HG03097 (cell line): ENCODE measurements around the gene SLC4A2.

Experiments used
- ATAC-seq: cut with Tn5 transposase; IDR thresholded peaks from one replicate; pipeline ENCODE4 v1.9.1; 2021; ENCODE audit not compliant: unreplicated experiment, low FRiP score

The SLC4A2 gene

DNA sequence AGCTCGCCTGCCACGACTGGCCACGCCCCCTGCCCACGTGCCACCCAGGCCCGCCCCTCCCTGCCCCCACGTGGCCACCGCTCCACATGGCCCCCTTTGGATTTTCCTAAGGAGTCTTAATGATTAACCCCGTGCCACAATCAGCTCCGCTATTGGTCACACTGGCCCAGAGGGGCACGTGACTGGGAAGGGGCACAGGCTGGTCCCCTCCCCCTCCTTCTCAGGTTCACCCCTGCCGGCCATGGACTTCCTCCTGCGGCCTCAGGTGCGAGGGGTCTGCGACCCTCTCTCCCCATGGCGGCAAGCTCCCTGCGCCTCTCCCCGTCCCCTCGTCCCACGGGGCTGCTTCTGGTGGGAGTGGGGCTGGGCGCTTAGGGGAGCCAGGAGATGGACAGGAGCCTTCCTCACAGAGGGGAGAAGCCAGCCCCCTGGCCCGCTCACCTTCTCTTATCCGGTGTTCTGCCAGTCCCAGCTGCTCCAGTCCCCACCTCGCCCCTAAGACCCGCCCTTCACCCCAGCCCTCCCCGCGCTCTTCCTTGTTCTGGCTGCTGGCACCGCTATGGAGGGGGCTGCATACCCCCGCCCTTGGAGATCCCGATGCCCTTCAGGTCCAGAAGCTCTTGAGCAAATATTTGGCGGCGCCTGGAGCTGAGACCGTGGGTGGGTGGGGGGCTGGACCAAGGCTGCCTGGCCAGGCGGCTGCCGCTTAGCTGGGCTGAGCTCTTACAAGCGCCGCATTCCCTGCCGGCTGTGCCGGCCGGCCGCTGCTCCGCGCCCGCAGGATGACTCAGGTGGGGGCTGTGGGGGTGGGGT is 3.2 kb downstream of the SLC4A2 start:
- ATAC-seq, result no peak

GRCh38 chr7:151063212-151063561 is 3.8 kb downstream of the SLC4A2 start:
- ATAC-seq, result no peak

- no peak for ATAC-seq
Observed at GRCh38 chr7:151064454-151064853, 5.1 kb downstream of the SLC4A2 start.

DNA sequence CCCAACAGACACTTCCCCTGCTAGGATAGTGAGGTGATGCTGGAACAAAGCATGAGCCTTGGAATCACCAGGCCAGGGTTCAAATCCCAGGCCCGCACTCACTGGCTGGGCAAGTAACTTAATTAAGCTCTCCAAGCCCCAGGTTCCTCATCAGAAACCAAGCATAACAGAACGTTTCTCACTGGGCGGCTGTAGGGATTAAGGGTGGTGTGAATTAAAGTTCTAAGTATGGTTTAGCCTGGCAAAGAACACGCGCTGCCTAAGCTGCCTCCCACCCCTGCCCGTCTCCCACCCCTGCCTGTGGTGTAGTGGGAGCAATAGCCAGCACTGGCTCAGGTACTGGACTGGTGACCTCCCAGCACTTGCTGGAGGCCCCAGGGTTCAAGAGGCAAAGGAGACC is 5.6 kb downstream of the SLC4A2 start:
- ATAC-seq, result no peak

DNA sequence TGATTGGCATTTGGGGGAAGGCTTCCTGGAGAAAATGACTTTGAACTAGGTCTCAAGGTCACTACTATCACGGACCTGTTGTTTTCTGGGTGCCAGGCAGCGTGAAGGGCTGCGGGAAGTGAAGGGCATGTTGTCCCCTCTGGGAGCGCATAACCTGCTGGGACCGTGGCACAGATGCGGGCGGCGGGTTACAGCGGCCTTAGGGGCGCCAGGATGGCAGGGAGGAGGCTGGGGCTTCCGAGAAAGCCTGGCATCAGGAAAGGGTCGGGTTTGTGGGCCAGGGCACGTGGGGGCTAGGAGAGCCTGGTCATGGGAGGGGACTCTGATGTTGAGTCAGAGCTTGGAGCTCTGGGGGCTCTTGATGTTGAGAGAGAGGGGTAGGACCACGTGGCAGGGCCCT is 6.1 kb downstream of the SLC4A2 start:
- no peak for ATAC-seq

DNA sequence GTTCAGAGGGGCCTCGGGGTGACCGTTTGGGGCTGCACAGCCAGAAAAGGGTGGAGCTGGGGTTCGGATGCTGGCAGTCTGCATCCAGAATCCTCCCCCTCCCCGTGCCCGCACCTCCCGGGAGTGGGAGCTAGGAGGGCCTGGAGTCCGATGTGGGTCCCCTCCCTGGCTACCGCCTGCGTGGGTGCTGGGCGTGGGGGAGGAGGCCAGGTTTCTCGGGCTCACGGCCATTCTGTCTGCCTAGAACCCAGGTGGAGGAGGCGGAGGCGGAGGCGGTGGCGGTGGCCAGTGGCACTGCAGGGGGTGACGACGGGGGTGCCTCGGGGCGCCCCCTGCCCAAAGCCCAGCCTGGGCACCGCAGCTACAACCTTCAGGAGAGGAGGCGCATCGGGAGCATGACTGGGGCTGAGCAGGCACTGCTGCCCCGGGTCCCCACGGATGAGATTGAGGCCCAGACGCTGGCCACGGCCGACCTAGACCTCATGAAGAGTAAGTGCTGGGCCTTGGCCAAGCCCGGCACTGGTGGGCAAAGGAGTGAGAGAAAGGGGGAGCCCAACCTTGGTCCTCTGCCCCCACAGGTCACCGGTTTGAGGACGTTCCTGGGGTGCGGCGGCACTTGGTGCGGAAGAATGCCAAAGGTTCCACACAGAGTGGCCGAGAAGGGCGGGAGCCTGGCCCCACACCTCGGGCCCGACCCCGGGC is 7.0 kb downstream of the SLC4A2 start:
- no peak for ATAC-seq

DNA sequence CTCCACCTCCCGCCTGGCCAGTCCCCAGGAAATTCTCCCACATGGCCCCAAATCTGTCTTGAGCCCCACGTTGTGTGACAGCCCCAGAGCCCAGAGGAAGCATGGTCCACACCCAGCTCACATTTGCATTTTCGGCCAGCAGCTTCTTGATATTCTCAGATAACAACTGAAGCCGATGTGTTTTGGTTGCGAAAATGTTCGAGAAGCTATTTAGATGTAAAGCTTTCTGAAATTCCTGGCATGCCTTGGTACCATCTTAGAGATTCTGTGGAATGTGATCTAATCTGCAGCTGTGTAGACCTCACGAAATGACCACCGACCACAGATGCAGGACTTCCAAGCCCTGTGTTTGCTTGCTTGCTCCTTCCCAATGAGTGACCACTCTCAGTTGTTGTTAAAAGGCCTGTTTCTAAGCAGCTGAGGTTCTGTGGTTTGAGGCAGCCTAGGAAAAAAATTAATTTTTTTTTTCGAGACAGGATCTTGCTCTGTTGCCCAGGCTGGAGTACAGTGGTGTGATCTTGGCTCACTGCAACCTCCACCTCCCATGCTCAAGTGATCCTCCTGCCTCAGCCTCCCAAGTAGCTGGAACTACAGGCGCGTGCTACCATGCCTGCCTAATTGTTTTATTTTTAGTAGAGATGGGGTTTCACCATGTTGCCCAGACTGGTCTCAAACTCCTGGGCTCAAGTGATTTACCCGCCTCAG is 8.8 kb downstream of the SLC4A2 start:
- ATAC-seq, result no peak

DNA sequence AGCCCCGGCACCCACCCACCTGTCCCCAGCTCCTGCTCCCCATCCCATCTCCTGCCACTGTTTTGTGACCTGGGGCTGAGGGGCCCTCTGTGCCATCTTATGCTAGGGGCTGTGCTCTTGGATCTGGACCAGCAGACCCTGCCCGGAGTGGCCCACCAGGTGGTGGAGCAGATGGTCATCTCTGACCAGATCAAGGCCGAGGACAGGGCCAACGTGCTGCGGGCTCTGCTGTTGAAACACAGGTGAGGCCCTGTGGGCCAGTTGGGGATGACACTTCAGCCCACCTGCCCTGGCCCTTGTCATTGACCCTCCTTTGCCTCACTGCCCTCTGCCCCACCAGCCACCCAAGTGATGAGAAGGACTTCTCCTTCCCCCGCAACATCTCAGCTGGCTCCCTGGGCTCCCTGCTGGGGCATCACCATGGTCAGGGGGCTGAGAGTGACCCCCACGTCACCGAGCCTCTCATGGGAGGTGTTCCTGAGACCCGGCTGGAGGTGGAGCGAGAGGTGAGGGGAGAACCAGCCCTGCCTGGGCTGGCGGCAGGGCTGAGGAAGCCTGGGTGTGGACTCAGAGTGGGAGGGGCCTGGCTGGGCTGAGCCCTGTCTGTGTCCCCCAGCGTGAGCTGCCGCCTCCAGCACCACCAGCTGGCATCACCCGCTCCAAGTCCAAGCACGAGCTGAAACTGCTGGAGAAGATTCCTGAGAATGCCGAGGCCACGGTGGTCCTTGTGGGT is 10.6 kb downstream of the SLC4A2 start:
- ATAC-seq, result no peak

GRCh38 chr7:151070574-151070960 is 11.2 kb downstream of the SLC4A2 start:
- no peak for ATAC-seq

DNA sequence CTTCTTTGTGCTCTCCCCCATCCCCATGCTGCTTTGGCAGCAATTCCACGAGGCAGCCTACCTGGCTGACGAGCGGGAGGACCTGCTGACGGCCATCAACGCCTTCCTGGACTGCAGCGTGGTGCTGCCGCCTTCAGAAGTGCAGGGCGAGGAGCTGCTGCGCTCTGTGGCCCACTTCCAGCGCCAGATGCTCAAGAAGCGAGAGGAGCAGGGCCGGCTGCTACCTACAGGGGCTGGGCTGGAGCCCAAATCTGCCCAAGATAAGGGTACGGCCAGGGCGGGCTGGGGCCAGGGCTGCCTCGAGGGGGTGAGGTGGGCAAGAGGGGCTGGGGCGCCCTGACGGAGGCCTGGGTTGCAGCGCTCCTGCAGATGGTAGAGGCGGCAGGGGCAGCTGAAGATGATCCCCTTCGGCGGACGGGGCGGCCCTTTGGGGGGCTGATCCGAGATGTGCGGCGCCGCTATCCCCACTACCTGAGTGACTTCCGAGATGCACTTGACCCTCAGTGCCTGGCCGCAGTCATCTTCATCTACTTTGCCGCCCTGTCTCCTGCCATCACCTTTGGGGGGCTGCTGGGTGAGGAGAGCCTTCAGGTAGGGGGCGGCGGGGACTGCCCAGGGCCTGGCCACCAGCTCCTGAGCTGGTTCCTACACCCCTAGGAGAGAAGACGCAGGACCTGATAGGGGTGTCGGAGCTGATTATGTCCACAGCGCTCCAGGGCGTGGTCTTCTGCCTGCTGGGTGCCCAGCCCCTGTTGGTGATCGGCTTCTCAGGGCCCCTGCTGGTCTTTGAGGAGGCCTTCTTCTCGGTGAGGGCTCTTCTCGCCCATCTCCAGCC is 11.9 kb downstream of the SLC4A2 start:
- no peak for ATAC-seq

GRCh38 chr7:151073990-151074389 is 14.6 kb downstream of the SLC4A2 start:
- no peak for ATAC-seq

DNA sequence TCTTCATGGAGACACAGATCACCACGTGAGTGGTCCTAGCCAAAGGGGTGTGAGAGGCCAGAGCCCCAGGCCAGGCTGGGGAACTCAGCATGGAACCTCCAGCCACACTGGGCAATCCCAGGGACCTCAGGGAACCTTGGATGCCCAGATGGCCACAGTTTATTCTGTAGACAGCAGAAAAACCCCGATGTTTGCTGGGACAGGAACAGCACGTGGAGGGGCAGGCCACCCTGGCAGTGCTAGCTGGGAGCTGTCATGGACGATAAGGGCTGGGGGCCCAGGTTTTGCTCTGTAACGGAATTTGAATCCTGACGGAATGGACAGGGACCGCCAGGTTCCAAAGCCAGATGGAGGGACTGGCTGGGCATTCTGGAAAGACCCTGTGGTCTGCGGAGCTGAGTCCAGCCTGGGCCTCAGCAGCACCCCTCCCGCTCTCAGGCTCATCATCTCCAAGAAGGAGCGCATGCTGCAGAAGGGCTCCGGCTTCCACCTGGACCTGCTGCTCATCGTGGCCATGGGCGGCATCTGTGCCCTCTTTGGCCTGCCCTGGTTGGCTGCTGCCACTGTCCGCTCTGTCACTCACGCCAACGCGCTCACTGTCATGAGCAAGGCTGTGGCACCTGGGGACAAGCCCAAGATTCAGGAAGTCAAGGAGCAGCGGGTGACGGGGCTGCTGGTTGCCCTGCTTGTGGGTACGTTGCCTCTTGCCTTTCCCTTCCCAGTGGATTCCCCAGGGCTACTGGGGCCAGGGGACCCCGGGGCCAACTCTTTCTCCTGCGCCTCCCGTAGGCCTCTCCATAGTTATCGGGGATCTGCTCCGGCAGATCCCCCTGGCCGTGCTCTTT is 15.7 kb downstream of the SLC4A2 start:
- no peak for ATAC-seq

DNA sequence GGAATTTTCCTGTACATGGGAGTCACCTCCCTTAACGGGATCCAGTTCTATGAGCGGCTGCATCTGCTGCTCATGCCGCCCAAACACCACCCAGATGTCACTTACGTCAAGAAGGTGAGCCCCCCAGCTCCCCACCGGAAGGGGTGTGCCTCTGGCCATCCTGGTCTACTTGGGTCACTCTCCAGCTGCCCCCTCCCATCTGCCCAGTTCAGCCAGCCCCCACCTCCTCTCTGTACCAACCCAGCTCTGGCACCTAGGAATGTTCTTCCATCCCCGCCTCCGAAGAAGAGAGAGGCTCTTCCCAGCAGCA is 16.2 kb downstream of the SLC4A2 start:
- no peak for ATAC-seq

GRCh38 chr7:151075978-151076426 is 16.6 kb downstream of the SLC4A2 start:
- no peak for ATAC-seq

DNA sequence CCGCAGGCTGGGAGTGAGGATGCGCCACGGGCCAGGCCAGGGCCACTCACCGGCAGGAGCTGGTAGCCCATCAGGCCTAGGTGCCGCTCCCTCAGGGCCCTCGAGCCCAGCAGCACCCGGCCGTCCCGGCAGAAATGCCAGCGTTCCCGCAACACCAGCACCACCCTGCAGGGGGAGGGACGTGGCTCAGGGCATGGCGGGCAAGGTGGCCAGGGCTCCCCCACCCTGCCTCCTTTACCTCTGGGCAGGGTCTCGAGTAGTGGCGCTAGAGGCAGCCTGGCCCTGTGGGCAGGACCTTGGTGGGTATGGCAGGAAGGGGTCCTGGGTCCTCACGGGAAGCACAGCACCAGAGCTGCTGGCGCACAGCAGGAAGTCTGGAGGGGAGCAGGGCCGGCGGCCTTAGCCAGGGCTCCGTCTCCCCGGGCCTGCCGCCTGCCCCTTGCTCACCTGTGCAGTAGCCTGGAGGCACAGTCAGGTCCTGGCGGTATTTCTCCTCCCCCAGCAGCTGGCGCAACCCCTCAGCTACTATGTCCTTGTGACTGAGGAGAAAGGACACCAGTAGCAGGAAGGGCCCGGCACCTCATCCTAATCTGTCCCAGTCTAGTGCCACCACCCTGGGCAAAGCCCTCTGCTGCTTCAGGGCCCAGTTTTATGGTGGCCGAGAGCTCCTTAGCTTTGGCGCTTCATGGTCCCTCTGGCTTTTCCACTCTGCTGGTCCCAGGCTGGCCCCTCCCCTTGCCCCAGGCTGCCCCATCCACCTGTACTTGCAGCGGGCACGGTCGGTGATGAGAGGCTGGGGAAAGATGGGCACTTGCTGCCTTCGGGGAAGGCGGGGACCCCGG is 17.7 kb downstream of the SLC4A2 start:
- ATAC-seq, result no peak

DNA sequence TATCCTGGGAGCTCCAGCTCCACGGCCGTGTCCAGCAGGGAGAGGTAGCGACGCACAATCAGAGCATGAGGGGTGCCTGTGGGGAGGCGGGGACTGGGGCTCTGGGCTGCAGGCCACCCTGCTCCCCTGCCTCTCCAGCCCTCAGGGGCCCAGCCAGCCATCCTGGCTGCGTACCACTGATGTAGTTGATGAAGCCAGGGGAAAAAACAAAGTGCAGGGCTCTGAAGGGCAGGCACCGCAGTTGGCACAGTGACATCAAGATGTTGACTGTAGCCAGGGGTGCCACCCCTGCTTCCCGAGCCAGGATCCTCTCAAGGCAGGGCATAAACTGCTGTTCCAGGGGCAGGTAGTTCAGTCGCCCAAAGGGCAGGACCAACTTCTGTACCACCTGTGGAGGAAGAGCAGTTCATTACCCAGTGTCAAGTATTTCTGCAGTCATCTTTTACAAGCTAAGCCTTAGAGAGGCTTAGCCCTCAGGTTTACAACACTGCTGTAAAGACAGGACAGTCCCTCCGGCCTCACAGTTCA is 18.4 kb downstream of the SLC4A2 start:
- no peak for ATAC-seq

DNA sequence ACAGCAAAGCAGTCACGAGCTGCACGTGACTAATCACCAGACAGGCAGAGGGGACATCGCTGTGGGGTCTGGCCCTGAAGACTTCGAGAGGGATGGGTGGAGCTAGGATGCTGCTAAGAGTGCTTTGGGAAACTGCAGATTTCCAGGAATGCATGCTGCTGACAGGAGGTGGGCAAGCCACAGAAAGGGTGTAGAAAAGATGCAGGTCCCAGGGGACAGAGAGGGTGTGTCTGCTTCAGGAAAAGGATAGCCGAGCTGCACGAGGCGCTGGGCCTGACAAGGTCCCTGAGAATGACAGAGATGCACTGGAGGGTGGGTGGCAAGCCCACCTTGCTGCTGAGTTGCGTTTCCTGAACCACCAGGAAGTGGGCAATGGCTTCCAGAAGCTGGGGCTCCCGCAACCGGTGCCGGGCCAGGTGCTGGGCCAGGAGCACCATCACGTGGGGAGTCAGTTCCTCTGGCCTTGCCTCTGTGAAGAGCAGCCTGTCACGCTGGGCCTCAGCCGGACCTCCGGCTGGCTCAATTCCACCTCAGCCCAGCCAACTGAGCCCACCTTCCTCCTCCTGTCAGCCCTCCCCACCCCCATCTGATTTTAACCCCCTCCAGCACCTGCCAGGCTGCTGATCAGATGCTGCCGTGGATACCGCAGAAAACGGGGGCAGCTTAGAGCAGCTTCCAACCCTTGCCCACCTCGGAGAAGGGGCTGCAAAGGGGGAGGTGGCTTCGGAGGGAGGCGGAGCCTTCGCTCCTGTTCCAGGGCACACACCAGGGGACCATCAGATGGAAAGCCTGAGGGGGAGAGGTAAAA is 19.0 kb downstream of the SLC4A2 start:
- no peak for ATAC-seq
